AG04450 (cell line): ENCODE measurements around the gene POU3F3. TPM values are rescaled to one million over a fixed set of nuclear protein-coding genes. Genes with fewer than 3 reads are reported as not detected.

Source experiments
- CTCF ChIA-PET: fragments of 300-600, 350-600 bp; formaldehyde crosslinking; extraction: SDS; loops from one replicate; lab custom pipeline; 2022; ENCODE audit warnings: antibody characterized with exemption, inconsistent platforms; lab: Charles Lee
- POLR2A ChIA-PET: fragments of 350-600 bp; formaldehyde crosslinking; extraction: SDS; loops from one replicate; lab custom pipeline; 2021; ENCODE audit warnings: antibody characterized with exemption, inconsistent platforms; lab: Yijun Ruan, JAX
- DNase-seq: peaks from one replicate; pipeline ENCODE4 v3.0.0-alpha.2; 2011; ENCODE audit warnings: low read depth, low spot score
- H3K27ac ChIP-seq: one replicate; pipeline ENCODE4 v1.5.1; 2012; ENCODE audit warnings: low read depth, low read length, control low read depth
- H3K27me3 ChIP-seq: one replicate; pipeline ENCODE4 v1.6.0; 2012; ENCODE audit warnings: low read length; ENCODE audit not compliant: control insufficient read depth, insufficient read depth
- H3K4me3 ChIP-seq: 2 replicates; pipeline ENCODE4 v1.5.1; 2011; ENCODE audit warnings: mild to moderate bottlenecking, low read depth, low read length, control low read depth
- H3K9me3 ChIP-seq: 2 replicates; pipeline ENCODE4 v1.5.1; 2012; ENCODE audit warnings: low read length; ENCODE audit not compliant: control insufficient read depth, insufficient read depth
- CTCF ChIP-seq: IDR thresholded peaks from 2 replicates; pipeline ENCODE4 v1.5.1; 2011; ENCODE audit warnings: low read depth, low read length, control low read depth, inconsistent platforms
- polyA plus RNA-seq: library from polyadenylated mRNA; depleted of rRNA; stranded (reverse); fragments of >200 nt; gene quantifications from 2 replicates; pipeline ENCODE4 v1.2.3, GENCODE V29; 2011

The POU3F3 gene
- polyA plus RNA-seq, 1 experiment, result not detected

- TF ChIP-seq CTCF, result no peak
- CTCF ChIA-PET, result interaction anchor here (0.9 kb wide), 1 partner anchor 8 kb away, joined by 6 read pairs; no protein-coding TSS in a partner anchor
- peaks cover 38% of the 10 kb centered on the region for H3K27me3 ChIP-seq
- peaks cover 3% of the 10 kb centered on the region; the same call in 1 of the 2 replicates for H3K9me3 ChIP-seq
- H3K27ac ChIP-seq, result no peak overlapping the region
- POLR2A ChIA-PET, result no interaction called here
- H3K4me3 ChIP-seq, result no peak overlapping the region
- DNase-seq, result no peak
These were observed 12.2 kb upstream of the POU3F3 start for GRCh38 chr2:104841744-104842143.

- ChIA-PET CTCF (no interaction called here), POLR2A (no interaction called here)
- Histone ChIP-seq H3K4me3 (no peak overlapping the region), H3K27me3 (peaks cover 50% of the 10 kb centered on the region), H3K9me3 (peaks cover 3% of the 10 kb centered on the region; the same call in 1 of the 2 replicates), H3K27ac (no peak overlapping the region)
- DNase-seq, result no peak
- no peak for TF ChIP-seq CTCF
These were observed 8.9 kb upstream of the POU3F3 start for GRCh38 chr2:104844807-104845551.

GRCh38 chr2:104845552-104845931 is 8.4 kb upstream of the POU3F3 start:
- no peak overlapping the region for H3K27ac ChIP-seq
- no peak overlapping the region for H3K4me3 ChIP-seq
- no peak for TF ChIP-seq CTCF
- DNase-seq, result no peak
- H3K27me3 ChIP-seq, result peaks cover 55% of the 10 kb centered on the region
- peaks cover 3% of the 10 kb centered on the region; the same call in 1 of the 2 replicates for H3K9me3 ChIP-seq
- ChIA-PET CTCF (no interaction called here), POLR2A (no interaction called here)

GRCh38 chr2:104845946-104846785 is 7.7 kb upstream of the POU3F3 start:
- CTCF ChIA-PET, result no interaction called here

More at GRCh38 chr2:104845946-104846785, 7.7 kb upstream of the POU3F3 start:
- Histone ChIP-seq H3K27ac (no peak overlapping the region), H3K9me3 (peaks cover 3% of the 10 kb centered on the region; the same call in 1 of the 2 replicates), H3K4me3 (no peak overlapping the region), H3K27me3 (peaks cover 61% of the 10 kb centered on the region)
- DNase-seq, result no peak
- POLR2A ChIA-PET, result no interaction called here
- TF ChIP-seq CTCF, result no peak
